K562 (cell line): Measurements from ENCODE around the gene GCN1. TPM values are rescaled to one million over a fixed set of nuclear protein-coding genes. Genes with fewer than 3 reads are reported as not detected.

ENCODE experiments used
- CBX5 ChIP-seq: IDR thresholded peaks from 2 replicates; pipeline ENCODE4 v1.6.1; 2014; ENCODE audit warnings: low read depth, borderline replicate concordance
- DMBX1 ChIP-seq: fragments of 250-450 bp; sonication (Bioruptor Pico); IDR thresholded peaks from 2 replicates; pipeline ENCODE4 v1.8.0; 2022; ENCODE audit warnings: inconsistent platforms, mild to moderate bottlenecking, moderate library complexity, borderline replicate concordance
- ESRRA ChIP-seq: fragments of 450-650 bp; IDR thresholded peaks from 2 replicates; pipeline ENCODE4 v1.6.1; 2014; ENCODE audit warnings: low read depth, mild to moderate bottlenecking, moderate library complexity, borderline replicate concordance
- GATA2 ChIP-seq: sonication (generic); formaldehyde crosslinking; IDR thresholded peaks from 2 replicates; pipeline ENCODE4 v1.4.0; 2020; ENCODE audit warnings: mild to moderate bottlenecking, missing genetic modification reagents
- HOMEZ ChIP-seq: fragments of 250-450 bp; sonication (Bioruptor Pico); IDR thresholded peaks from 2 replicates; pipeline ENCODE4 v1.4.0; 2020; ENCODE audit warnings: mild to moderate bottlenecking, moderate library complexity
- MYBL2 ChIP-seq, 2 experiments: fragments of 450-650 bp in 1 of 2; sonication (generic) in 1 of 2; formaldehyde crosslinking in 1 of 2; IDR thresholded peaks; 2 replicates each; pipeline versions ENCODE4 v1.6.1 to v1.8.1; 2017 to 2022; ENCODE audit warnings: borderline replicate concordance in 1 of 2, inconsistent platforms in 1 of 2, low read depth in 1 of 2, mild to moderate bottlenecking in 1 of 2, missing genetic modification reagents in 1 of 2, moderate library complexity in 1 of 2
- NKRF ChIP-seq: fragments of 450-650 bp; IDR thresholded peaks from 2 replicates; pipeline ENCODE4 v1.6.1; 2016; ENCODE audit warnings: borderline replicate concordance
- NR1H2 ChIP-seq: sonication (generic); formaldehyde crosslinking; IDR thresholded peaks from 2 replicates; pipeline ENCODE4 v1.4.0; 2020; ENCODE audit warnings: mild to moderate bottlenecking, missing genetic modification reagents
- PHF21A ChIP-seq: fragments of 450-650 bp; IDR thresholded peaks from 2 replicates; pipeline ENCODE4 v1.6.1; 2017; ENCODE audit warnings: low read depth, borderline replicate concordance
- PHTF2 ChIP-seq: fragments of 250-450 bp; sonication (Bioruptor Pico); IDR thresholded peaks from 2 replicates; pipeline ENCODE4 v1.5.0; 2021; ENCODE audit warnings: mild to moderate bottlenecking
- RCOR1 ChIP-seq, 2 experiments: IDR thresholded peaks; 2 replicates each; pipeline ENCODE4 v1.6.1; 2012; ENCODE audit warnings: low read depth in 2 of 2, low read length in 2 of 2, borderline replicate concordance in 1 of 2, improper control_type of control experiment in 1 of 2
- RREB1 ChIP-seq: fragments of 250-450 bp; sonication (Bioruptor Pico); IDR thresholded peaks from 2 replicates; pipeline ENCODE4 v1.4.0; 2020
- SMARCA5 ChIP-seq: fragments of 450-650 bp; IDR thresholded peaks from 2 replicates; pipeline ENCODE4 v1.6.1; 2016
- STAT5A ChIP-seq: IDR thresholded peaks from 2 replicates; pipeline ENCODE4 v1.6.1; 2012; ENCODE audit warnings: low read length, inconsistent platforms, borderline replicate concordance
- TCF3 ChIP-seq: sonication (generic); formaldehyde crosslinking; IDR thresholded peaks from 2 replicates; pipeline ENCODE4 v1.4.0; 2020; ENCODE audit warnings: mild to moderate bottlenecking, missing genetic modification reagents
- ZC3H4 ChIP-seq: sonication (generic); formaldehyde crosslinking; IDR thresholded peaks from 2 replicates; pipeline ENCODE4 v1.9.0; 2021; ENCODE audit warnings: missing genetic modification reagents, borderline replicate concordance
- ZNF134 ChIP-seq: fragments of 250-450 bp; sonication (Bioruptor Pico); conservative IDR thresholded peaks from 2 replicates; pipeline ENCODE4 v1.4.0; 2020
- ZNF77 ChIP-seq: fragments of 250-450 bp; sonication (Bioruptor Pico); IDR thresholded peaks from 2 replicates; pipeline ENCODE4 v1.5.0; 2020
- polyA plus RNA-seq, 8 experiments: library from polyadenylated mRNA; depleted of rRNA in 4 of 8; stranded (reverse) in 5 of 8; unstranded in 3 of 8; fragments of >200 nt; fragmentation: Nextera tagmentation in 2 of 8; fragmentation: Illumina TruSeq in 1 of 8; extraction: Ambion mirVana in 2 of 8; extraction: Trizol in 1 of 8; gene quantifications; 2 replicates each; pipeline versions ENCODE4 v1.2.1 to v1.2.3, GENCODE V29; 2011 to 2014; ENCODE audit warnings: inconsistent platforms in 1 of 8, missing spikeins in 1 of 8
- total RNA-seq, 7 experiments: library from RNA; depleted of rRNA in 6 of 7; stranded (reverse); fragments of >200 nt in 6 of 7; fragmentation: Illumina TruSeq in 2 of 7; extraction: Trizol in 2 of 7; gene quantifications; 2 replicates each; pipeline versions ENCODE4 v1.2.1 to v1.2.3, GENCODE V29; 2011 to 2021; ENCODE audit warnings: low replicate concordance in 1 of 7

The GCN1 gene
- total and polyA plus RNA-seq, 9 of the 15 experiments (the other 6 are each of a cell fraction or from before 2014, with no cell fraction given), result 11.9 to 190 (median 51.7) TPM

GRCh38 chr12:120218680-120219606 lies 24.4 kb upstream of the GCN1 start (continued):
- TF ChIP-seq TCF3 (no peak), SMARCA5 (0 out of 2 replicates have a peak, but pooled peaks have one; percentile 43), PHF21A (no peak), HOMEZ (no peak), DMBX1 (CRISPR knock-in tag) (no peak), MYBL2 (IDR thresholded peaks at IDR 0.05; ENCODE audit: low read depth) (no peak), MYBL2 (CRISPR knock-in tag; IDR thresholded peaks at IDR 0.05; ENCODE audit: borderline replicate concordance) (no peak), CBX5 (no peak), ZNF134 (CRISPR knock-in tag) (no peak), NKRF (no peak), RREB1 (CRISPR knock-in tag) (no peak), ESRRA (peak; percentile 93), GATA2 (CRISPR knock-in tag) (no peak), ZNF77 (CRISPR knock-in tag) (no peak), PHTF2 (CRISPR knock-in tag) (no peak), RCOR1 (IDR thresholded peaks at IDR 0.05; ENCODE audit: borderline replicate concordance in 1 of 2, low read depth in 2 of 2, low read length in 2 of 2) (peak in 1 of 2 experiments; percentile 48; a peak in 1 of 4 replicates), STAT5A (no peak), NR1H2 (no peak), ZC3H4 (CRISPR knock-in tag) (no peak)
